GM21717 (cell line): ENCODE measurements around the gene SEMA3G.

Source experiments
- ATAC-seq: cut with Tn5 transposase; IDR thresholded peaks from one replicate; pipeline ENCODE4 v1.9.1; 2021; ENCODE audit warnings: mild to moderate bottlenecking, moderate library complexity; ENCODE audit not compliant: unreplicated experiment

The SEMA3G gene

DNA sequence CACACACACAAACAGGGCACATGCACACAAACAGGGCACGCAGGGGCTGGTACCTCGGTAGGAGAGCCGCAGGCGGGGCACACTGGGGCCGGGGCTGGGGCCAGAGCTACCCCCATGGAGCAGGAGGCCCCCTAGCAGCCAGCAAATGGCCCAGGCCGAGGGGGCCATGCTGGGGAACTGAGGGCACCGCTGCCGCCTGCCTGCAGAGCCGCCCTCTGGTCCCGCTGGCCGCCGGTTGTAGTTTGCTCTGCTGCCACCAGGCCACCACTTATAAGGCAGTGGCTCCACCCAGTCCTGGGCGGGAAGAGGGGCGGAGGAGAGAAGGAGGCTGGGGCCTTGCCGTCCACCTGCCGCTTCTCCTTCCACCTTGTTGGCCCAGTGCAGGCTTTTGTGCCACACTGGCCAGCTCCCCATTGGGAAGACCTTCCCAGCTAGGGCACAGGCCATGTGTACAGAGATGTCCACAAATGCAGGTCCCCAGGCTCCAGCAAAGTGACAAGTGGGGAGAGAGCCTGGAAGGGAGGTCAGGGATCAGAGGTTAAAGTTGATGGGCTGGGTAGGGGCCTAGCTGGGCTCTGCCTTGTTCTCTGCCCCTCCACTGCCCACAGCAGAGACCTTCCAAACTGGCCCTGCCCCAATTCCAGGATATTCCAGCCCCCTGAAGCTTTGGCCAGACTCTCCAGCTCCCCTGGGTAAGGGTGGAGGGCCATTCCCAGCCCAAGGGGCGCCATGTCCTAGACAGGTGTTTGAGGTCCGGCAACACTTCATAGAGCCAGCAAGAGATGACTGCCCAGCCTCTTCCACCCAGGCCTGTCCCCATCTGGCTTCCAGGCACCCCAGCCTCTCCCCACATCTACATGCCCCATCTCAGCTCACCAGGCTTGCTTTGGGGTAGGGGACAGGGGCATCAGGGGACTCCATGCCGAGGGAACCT lies at the start of gene SEMA3G:
Gene SEMA3G (minus strand): TSS at position 244 of the 934 bp plus-strand sequence. CDS start 76 bp downstream, at position 168.
- ATAC-seq, result no peak

DNA sequence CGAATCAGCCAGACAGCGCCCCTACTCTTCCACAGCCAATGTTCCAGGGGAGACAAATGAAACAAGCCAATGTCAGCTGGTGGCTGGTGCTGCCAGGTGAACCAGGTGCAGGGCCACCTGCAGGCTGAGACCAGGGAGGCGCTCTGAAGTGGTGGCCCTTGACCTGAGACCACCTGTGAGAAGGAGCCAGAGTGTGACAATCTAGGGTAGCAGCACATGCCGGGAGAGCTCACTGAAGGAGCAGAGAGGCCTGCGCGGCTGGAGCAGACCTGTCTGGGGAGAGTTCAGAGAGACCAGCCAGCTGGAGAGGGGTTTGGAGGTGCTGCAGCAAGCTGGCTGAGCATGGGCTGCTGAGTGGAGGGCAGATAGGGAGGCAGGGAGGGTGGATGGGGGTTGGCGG lies 49.5 kb upstream of the SEMA3G start:
- no peak for ATAC-seq

DNA sequence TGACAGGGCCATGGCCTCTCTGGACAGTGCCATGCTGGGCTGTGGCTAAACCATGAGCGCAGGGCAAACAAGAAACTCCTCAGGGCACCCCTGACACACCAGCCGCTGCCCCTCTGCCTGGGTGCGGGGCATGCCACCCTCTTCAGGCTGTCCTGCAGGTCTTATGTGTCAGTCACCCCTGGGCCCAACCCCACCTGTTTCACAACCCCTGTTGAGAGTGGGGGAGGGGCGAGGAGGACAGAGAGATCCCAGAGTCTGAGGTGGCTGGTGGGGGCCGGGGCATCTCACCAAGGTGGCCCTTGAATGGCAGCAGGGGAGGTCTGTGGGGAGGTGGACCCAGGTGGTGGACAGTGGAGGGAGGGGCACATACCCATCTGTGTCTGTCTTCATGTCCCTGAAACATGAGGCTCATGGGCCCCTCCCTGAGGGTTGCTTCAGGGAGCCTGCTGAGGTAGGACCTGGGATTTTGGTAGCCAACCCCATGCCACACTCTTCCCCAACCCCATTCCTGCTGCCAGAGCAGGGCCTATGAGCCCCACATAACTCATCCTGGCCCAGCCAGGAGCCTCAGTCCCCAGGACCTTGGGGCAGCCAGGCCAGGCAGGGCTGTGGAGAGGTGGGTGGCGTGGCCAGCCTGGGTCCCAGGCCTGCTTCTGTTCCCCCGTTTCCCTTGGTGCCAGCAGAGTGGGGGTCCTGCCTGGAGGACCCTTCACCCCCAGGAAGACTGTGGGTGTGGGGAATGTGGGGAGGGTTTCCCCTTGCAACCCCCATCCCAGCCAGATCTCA lies 48.5 kb upstream of the SEMA3G start:
- no peak for ATAC-seq

DNA sequence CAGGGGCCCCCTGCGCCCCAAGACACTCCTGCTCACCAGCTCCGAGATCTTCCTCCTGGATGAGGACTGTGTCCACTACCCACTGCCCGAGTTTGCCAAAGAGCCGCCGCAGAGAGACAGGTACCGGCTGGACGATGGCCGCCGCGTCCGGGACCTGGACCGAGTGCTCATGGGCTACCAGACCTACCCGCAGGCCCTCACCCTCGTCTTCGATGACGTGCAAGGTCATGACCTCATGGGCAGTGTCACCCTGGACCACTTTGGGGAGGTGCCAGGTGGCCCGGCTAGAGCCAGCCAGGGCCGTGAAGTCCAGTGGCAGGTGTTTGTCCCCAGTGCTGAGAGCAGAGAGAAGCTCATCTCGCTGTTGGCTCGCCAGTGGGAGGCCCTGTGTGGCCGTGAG lies 47.2 kb upstream of the SEMA3G start:
- no peak for ATAC-seq

DNA sequence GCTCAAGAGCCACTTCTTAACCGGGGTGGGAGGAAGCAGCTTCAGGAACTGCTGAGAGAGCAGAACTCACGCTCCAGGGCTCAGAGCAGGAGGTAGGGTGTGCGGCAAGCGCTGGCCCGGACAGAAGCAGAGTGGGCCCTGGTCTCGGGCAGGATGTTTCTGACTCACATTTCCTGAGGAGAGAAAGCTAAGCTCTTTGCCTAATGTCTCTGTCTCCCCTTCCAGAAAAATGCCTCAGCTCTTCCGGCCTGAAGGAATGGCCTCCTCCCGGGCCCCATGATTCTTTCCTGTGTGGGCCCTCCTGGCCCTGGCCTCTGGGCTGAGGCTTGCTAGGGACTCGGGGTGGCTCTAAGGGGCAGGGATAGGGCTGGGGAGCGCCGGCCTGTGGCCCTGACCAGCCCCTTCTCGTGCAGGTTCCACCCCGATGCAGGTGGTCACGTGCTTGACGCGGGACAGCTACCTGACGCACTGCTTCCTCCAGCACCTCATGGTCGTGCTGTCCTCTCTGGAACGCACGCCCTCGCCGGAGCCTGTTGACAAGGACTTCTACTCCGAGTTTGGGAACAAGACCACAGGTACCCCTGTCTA lies 46.1 kb upstream of the SEMA3G start:
- no peak for ATAC-seq

DNA sequence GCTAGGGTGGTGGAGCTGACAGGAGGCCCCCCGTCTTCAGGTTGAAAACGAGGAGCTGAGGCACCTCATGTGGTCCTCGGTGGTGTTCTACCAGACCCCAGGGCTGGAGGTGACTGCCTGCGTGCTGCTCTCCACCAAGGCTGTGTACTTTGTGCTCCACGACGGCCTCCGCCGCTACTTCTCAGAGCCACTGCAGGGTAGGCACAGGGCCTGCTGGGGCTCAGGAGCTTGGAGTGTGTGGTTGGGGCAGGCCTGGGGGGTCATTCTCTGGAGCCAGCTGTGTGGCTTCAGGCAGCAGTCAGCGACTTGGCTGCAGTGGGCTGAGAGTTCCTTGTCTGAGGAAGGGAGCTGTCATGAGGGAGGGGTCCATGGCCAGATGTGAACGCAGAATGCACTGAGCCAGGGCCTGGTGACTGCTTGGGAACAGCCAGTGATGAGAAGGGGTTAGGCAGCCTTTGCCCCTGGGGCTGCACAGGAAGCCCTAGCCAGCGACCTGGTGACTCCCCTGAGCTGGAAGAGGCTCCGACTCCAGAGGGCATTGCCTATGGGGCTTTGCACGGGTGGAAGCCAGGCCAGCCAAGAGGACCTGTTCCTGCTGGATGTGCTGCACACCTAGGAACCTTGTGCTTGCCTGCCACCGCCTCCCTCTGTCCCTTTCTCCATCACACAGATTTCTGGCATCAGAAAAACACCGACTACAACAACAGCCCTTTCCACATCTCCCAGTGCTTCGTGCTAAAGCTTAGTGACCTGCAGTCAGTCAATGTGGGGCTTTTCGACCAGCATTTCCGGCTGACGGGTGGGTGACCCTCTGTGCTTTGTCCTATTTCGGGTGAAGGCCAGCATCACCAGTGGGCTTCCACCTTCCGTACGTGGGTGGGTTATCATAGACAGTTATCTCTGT lies 45.4 kb upstream of the SEMA3G start:
- ATAC-seq, result no peak

DNA sequence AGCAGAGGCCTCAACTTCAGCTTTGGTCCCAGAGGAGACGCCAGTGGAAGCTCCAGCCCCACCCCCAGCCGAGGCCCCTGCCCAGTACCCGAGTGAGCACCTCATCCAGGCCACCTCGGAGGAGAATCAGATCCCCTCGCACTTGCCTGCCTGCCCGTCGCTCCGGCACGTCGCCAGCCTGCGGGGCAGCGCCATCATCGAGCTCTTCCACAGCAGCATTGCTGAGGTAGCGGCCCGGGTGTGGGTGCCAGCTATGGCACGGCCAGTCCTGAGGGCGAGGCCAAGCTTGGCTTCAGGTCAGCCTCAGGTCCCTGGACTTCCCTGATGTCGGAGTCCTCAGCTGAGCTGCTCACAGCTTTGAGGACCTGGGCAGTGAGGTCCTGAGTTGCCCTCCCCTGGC lies 44.5 kb upstream of the SEMA3G start:
- no peak for ATAC-seq

DNA sequence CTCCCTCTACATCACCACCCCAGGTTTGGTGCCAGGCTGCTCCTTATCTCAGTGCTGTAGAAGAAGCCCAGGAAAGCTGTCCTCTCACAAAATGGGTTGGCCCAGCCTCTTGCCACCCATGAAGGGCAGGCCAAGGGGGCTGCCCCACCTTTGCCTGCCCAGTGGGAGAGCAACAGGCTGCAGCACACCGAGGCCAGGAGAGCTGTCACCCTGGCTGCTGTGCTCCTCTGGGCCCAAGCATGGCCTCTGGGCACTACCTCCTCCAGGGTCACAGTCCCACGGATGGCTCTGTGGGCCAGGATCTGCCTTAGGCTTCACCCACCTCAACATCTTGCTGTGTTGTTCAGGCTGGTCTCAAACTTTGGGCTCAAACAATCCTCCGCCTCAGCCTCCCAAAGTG lies 43.8 kb upstream of the SEMA3G start:
- ATAC-seq, result no peak

DNA sequence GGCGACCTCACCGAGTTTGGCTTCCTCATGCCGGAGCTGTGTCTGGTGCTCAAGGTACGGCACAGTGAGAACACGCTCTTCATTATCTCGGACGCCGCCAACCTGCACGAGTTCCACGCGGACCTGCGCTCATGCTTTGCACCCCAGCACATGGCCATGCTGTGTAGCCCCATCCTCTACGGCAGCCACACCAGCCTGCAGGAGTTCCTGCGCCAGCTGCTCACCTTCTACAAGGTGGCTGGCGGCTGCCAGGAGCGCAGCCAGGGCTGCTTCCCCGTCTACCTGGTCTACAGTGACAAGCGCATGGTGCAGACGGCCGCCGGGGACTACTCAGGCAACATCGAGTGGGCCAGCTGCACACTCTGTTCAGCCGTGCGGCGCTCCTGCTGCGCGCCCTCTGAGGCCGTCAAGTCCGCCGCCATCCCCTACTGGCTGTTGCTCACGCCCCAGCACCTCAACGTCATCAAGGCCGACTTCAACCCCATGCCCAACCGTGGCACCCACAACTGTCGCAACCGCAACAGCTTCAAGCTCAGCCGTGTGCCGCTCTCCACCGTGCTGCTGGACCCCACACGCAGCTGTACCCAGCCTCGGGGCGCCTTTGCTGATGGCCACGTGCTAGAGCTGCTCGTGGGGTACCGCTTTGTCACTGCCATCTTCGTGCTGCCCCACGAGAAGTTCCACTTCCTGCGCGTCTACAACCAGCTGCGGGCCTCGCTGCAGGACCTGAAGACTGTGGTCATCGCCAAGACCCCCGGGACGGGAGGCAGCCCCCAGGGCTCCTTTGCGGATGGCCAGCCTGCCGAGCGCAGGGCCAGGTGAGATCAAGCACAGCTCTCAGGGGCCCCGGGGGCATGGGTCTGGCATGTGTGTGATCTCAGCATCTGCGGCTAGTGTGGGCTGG lies 43.1 kb upstream of the SEMA3G start:
- no peak for ATAC-seq

DNA sequence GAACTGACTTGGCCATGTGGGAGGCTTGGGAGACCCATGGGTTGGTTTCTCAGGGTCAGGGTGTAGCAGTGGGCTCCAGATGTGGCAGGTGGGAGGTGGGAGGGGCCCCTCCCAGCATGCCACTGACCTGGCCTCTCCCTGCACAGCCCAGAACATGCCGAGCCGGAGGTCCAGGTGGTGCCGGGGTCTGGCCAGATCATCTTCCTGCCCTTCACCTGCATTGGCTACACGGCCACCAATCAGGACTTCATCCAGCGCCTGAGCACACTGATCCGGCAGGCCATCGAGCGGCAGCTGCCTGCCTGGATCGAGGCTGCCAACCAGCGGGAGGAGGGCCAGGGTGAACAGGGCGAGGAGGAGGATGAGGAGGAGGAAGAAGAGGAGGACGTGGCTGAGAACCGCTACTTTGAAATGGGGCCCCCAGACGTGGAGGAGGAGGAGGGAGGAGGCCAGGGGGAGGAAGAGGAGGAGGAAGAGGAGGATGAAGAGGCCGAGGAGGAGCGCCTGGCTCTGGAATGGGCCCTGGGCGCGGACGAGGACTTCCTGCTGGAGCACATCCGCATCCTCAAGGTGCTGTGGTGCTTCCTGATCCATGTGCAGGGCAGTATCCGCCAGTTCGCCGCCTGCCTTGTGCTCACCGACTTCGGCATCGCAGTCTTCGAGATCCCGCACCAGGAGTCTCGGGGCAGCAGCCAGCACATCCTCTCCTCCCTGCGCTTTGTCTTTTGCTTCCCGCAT lies 42.3 kb upstream of the SEMA3G start:
- ATAC-seq, result no peak

DNA sequence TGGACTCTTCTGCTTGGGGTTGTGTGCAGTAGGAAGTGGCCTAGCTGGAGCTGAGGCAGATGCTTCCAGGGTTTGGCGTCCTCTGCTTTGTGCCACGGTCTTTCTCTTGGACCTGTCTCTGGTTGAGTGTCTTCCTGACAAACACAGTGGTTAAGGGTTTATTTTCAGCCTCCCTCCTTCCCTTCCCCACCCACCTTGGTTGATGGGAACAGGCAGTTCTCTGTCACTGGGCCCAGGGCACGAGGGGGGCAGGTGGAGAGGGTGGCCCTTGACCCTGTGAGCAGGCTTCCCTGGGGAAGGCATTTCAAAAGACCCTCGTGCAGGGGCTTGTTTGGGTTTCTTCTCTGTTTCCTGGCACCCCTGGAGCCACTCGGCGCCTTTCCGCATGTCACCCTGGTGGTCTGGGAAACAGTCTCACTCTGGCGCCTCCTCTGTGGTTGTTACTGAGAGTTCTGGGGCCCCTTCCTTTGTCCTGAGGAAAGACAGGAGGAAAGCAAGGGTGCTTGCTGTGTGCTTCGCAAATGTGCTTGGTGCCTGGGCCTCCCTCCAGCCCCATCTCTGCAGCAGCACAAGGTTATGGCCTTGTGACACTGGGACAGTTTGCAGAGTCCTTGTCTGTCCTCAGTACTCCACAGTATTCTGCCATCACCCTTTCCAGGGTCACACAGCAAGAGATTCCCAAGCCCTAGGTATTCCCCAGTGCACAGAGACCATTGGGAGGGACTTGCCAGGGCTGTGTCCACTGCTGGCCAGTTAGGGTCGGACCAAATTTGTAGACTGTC lies 40.0 kb upstream of the SEMA3G start:
- ATAC-seq, result no peak

DNA sequence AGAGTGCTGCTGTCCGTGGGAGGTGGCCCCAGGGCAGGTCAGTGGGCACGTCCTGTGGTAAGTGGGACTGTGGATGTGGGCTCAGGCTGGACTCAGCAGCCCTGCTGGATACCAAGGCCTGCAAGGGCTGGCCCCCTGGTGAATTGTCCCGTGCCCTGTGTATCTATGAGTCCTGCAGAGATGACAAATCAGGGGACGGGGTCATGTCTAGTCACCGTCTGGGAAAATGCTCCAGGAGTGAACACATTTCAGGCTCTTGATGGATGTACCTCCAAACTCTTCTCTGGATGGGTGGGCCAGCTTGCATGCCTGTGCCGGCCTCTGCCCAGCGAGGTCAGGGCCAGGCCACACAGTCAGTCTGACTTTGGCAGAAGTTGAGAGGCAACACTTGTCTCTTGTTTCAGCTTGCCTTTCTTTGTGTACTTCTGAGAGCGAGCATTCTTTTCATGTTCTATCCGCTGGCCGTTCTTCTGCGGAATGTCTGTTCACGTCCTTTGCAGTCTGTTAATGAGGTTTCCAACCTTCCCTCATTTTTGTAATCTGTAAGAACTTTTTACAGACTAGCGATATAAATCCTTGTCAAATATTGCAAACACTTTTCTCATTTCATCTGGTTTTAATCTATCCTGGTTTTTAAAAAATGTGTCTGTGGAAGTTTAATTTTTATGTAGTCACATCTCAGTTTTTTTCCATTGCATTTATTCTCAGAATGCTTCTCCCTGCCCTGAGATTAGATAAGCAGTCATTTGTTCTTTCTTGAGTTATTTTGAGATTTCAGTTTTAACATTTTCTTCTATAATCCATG lies 38.9 kb upstream of the SEMA3G start:
- ATAC-seq, result no peak

DNA sequence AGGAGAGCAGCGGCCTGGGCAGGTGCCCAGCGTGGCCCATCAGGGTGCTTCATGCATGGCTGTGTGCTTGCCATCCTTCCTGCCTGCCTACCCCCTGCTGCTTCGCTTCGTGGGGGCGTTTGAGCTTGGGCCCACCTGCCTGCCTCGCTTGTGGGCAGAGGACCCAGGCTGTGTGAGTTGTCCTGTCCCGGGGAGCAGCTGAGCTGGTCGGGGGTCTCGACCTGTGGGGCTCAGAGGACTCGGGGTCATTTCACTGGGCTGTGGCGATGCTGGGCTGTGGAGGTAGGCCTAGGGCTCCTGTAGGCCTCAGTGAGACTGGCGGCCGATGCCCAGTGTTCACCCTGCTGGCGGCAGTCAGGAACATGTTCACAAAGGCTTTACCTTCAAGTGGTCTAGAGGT lies 38.2 kb upstream of the SEMA3G start:
- ATAC-seq, result no peak

DNA sequence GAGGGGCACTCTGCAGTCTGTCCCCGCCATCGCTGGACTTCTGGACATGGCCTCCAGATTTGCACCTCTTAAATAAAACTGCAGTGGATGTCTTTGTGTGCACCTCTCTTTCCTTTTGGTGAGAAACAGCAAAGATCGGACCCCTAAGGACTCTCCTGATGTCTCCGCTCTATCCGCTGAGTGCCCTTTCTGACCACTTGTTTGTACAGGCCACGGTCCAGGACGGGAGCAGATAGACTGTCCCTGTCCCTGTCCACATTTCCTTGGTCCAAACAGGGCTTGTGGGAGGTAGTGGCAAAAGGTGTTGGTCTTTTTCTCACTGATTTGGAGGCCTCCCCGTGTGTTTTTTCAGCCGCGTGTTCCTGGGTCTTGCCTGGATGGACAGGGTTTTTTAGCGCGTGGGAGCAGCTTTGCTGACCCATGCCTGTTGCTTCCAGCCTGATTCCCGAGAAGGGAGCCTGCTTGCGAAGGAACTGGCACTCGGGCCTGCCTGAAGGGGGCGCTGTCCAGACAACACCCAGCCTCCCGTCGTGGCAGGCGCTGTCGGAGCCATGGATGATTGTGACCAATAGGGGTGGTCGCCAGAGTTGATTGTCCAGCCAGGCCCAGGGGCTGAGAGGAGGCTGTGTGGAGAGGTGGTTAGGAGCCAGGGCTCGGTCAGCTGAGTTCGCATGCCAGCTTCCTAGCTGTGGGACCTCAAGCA lies 37.1 kb upstream of the SEMA3G start:
- no peak for ATAC-seq

DNA sequence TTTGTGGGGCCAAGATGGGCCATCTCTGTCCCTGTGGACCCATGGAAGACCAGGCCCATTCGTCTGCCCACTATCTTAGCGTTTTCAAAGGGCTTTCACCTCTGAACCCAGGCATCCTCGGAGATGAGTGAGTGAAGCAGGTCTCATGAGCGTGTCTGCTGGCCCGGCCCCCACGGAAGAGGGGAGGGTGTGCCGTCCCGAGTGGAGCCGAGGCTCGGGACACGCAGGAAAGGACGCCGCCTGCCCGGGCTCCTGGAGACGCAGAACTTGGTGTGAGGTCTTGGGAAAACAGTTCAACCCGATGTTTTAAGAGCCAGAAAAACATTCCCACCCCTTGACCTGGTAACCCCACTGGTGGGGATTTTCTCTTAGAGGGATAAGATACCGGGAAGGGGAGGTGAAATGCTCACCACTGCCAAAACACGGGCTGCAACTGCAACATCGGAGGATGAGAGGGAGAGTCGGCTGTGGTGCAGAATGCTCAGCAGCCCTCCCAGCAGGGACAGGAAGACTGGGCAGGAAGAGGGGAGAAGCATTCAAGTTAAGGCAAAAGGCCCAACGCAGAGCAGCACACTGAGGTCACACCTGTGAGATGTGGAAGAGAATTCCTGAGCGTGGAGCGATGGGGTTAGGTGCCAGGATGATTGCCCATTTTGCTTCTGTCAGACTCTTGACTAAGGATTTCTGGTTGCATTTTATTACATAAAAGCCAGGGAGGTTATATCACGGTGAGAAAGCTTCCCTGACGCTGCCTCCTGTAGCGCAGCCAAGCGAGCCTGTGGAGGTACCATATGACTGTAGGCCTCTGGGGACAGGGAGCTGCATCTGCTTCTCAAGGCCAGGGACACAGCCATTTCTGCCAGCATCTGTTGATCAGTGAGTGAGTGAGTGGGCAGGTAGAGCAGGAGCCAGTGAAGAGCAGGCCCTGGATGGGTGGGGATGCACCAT lies 36.1 kb upstream of the SEMA3G start:
- no peak for ATAC-seq
